Measurements from ENCODE around the gene LSR. TPM values are rescaled to one million over a fixed set of nuclear protein-coding genes. Genes with fewer than 3 reads are reported as not detected.
A peak's percentile ranks its signal among the peaks of the same experiment; 100 is the strongest.

Gene LSR
- total RNA-seq, 1 experiment from 2014 or later: 211 TPM

- POLR2A ChIA-PET: no interaction called here
- Histone ChIP-seq H3K9me2 (ENCODE audit: insufficient read depth) (no peaks in the 10 kb centered on the region), H3K4me3 (replicated peaks in 1 of 2; ENCODE audit: low read depth in 1 of 2, low read length in 2 of 2) (no peak overlapping the region), H3K79me2 (ENCODE audit: insufficient read depth, low read length) (no peaks in the 10 kb centered on the region), H4K20me1 (ENCODE audit: insufficient read depth) (no peaks in the 10 kb centered on the region), H3K4me1 (ENCODE audit: control insufficient read depth in 1 of 2, insufficient read depth in 2 of 2, low read length in 2 of 2) (no peaks in the 10 kb centered on the region), H3K9ac (ENCODE audit: low read length) (no peak overlapping the region), H3K9me3 (ENCODE audit: control insufficient read depth in 1 of 2, insufficient read depth in 1 of 2, low read depth in 1 of 2, low read length in 2 of 2) (peaks cover 0 to 6% of the 10 kb centered on the region in 2 experiments; a peak in 1 of 4 replicates), H3K27me3 (ENCODE audit: insufficient read depth, low read length) (no peaks in the 10 kb centered on the region), H3K4me2 (ENCODE audit: low read length) (no peak overlapping the region), H3K36me3 (ENCODE audit: control insufficient read depth in 1 of 2, insufficient read depth in 2 of 2, low read length in 2 of 2) (no peaks in the 10 kb centered on the region), H3K27ac (ENCODE audit: low read depth, low read length) (no peak overlapping the region), H2AFZ (ENCODE audit: low read depth, low read length, poor library complexity, severe bottlenecking) (no peak overlapping the region)
- DNase-seq (ENCODE audit: low read depth, low spot score) (no peak), ATAC-seq (peak; percentile 78)
- no TSS peak for BruUV-seq (replicated peaks)
- CTCF ChIA-PET: no interaction called here
- no peak for TF ChIP-seq EGR1 (IDR thresholded peaks at IDR 0.05; ENCODE audit: low read depth)
- no peak for TF ChIP-seq RAD21 (IDR thresholded peaks at IDR 0.05; ENCODE audit: low read depth)
- TF ChIP-seq ATF3 (IDR thresholded peaks at IDR 0.05): no peak
- no peak for TF ChIP-seq POLR2AphosphoS5 (IDR thresholded peaks at IDR 0.05; ENCODE audit: low read depth, low read length)
- no peak for TF ChIP-seq EZH2phosphoT487 (IDR thresholded peaks at IDR 0.05; ENCODE audit: borderline replicate concordance)
- no peak for TF ChIP-seq CBX3 (IDR thresholded peaks at IDR 0.05; ENCODE audit: low read depth)
- TF ChIP-seq MAX (IDR thresholded peaks at IDR 0.05): no peak
- RAD21 ChIA-PET (ENCODE audit: low non-redundant PET in 1 of 2, low total read pairs in 2 of 2, uncharacterized antibody in 2 of 2, unreplicated experiment in 2 of 2): no interaction called here
- intact Hi-C loops (cut with micrococcal nuclease): no loop called here
Measured at GRCh38 chr19:35299523-35300338, 50.9 kb downstream of the LSR start.

GRCh38 chr19:35300339-35300649 lies 51.5 kb downstream of the LSR start:
- ChIA-PET POLR2A (no interaction called here), CTCF (no interaction called here), RAD21 (ENCODE audit: low non-redundant PET in 1 of 2, low total read pairs in 2 of 2, uncharacterized antibody in 2 of 2, unreplicated experiment in 2 of 2) (no interaction called here)
- Histone ChIP-seq H3K9me2 (ENCODE audit: insufficient read depth) (no peaks in the 10 kb centered on the region), H3K27me3 (ENCODE audit: insufficient read depth, low read length) (no peaks in the 10 kb centered on the region), H4K20me1 (ENCODE audit: insufficient read depth) (no peaks in the 10 kb centered on the region), H3K9ac (ENCODE audit: low read length) (no peak overlapping the region), H3K36me3 (ENCODE audit: control insufficient read depth in 1 of 2, insufficient read depth in 2 of 2, low read length in 2 of 2) (no peaks in the 10 kb centered on the region), H3K4me2 (ENCODE audit: low read length) (no peak overlapping the region), H3K9me3 (ENCODE audit: control insufficient read depth in 1 of 2, insufficient read depth in 1 of 2, low read depth in 1 of 2, low read length in 2 of 2) (peaks cover 0 to 6% of the 10 kb centered on the region in 2 experiments; a peak in 1 of 4 replicates), H3K4me1 (ENCODE audit: control insufficient read depth in 1 of 2, insufficient read depth in 2 of 2, low read length in 2 of 2) (no peaks in the 10 kb centered on the region), H3K79me2 (ENCODE audit: insufficient read depth, low read length) (no peaks in the 10 kb centered on the region), H3K27ac (ENCODE audit: low read depth, low read length) (no peak overlapping the region), H2AFZ (ENCODE audit: low read depth, low read length, poor library complexity, severe bottlenecking) (no peak overlapping the region), H3K4me3 (replicated peaks in 1 of 2; ENCODE audit: low read depth in 1 of 2, low read length in 2 of 2) (no peak overlapping the region)
- intact Hi-C loops (cut with micrococcal nuclease): no loop called here
- DNase-seq (ENCODE audit: low read depth, low spot score) (no peak), ATAC-seq (no peak)
- no peak for TF ChIP-seq FOSL1 (IDR thresholded peaks at IDR 0.05; ENCODE audit: low read depth)
- no peak for TF ChIP-seq ELF1 (IDR thresholded peaks at IDR 0.05; ENCODE audit: borderline replicate concordance, low read depth)
- no peak for TF ChIP-seq JUND (IDR thresholded peaks at IDR 0.05)
- TF ChIP-seq EZH2phosphoT487 (IDR thresholded peaks at IDR 0.05; ENCODE audit: borderline replicate concordance): no peak
- TF ChIP-seq REST (IDR thresholded peaks at IDR 0.05; ENCODE audit: low read depth): no peak
- no peak for TF ChIP-seq SIN3A (IDR thresholded peaks at IDR 0.05; ENCODE audit: low read depth)
- no peak for TF ChIP-seq TCF7L2 (IDR thresholded peaks at IDR 0.05; ENCODE audit: borderline replicate concordance, extremely low read depth, insufficient read depth, insufficient read length)
- no peak for TF ChIP-seq CEBPB (IDR thresholded peaks at IDR 0.05; ENCODE audit: low read depth)
- no peak for TF ChIP-seq ZNF274 (IDR thresholded peaks at IDR 0.05; ENCODE audit: low read depth, low read length)
- no peak for TF ChIP-seq YY1 (IDR thresholded peaks at IDR 0.05; ENCODE audit: extremely low read depth, insufficient replicate concordance, low read depth, low read length)
- no peak for TF ChIP-seq RAD21 (IDR thresholded peaks at IDR 0.05; ENCODE audit: low read depth)
- TF ChIP-seq ZFX (IDR thresholded peaks at IDR 0.05): no peak
- no peak for TF ChIP-seq EGR1 (IDR thresholded peaks at IDR 0.05; ENCODE audit: low read depth)
- no TSS peak for BruUV-seq (replicated peaks)
